Cardiac septum (tissue), 1 donor: ENCODE results near the gene SLC35F4. TPM values are rescaled to one million over a fixed set of nuclear protein-coding genes. Genes with fewer than 3 reads are reported as not detected.
"Not testable (repeated sequence)": the region's sequence is repeated elsewhere in the genome, so short reads cannot be mapped to it uniquely, and the experiment has no call there.

ENCODE experiments used
- DNase-seq: peaks from one replicate; pipeline ENCODE4 v3.0.0-alpha.2; 2020; ENCODE audit warnings: low spot score
- intact Hi-C: fragments of 100-400 bp; cut with DNase I; formaldehyde crosslinking; loops from one replicate; pipeline ENCODE4 v1.14.0; 2022
- total RNA-seq: library from RNA; stranded (reverse); fragmentation: NEBNext Ultra II Directional; extraction: Animal tissue kit (Norgen Biotek cat#: 25700); gene quantifications from one replicate; pipeline ENCODE4 v1.2.1, GENCODE V29; 2021
- donor health status: DM: no; HTN: no; CAD: no.

Gene SLC35F4
- total RNA-seq, 1 donor from 2014 or later: not detected

DNA sequence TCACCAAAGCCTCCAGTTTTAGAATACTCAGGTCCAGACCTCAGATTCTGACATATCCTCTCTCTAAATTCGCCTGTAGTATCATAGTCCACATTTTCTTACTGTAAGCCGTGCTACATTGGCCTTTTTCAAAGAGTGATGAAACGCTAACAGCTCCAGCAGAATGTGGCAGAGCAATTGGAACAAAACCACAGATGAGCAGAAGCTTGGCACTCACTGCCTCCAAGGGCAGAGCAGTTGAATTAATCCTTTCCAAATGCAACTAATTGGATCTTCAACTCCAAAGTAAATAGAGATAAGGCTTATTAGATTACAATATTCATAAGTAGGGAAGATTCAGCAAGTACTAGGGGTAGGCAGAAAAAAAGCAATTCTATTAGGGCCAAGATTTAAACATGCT is 128.3 kb downstream of the SLC35F4 start:
- intact Hi-C loops: no loop called here
- no peak for DNase-seq

DNA sequence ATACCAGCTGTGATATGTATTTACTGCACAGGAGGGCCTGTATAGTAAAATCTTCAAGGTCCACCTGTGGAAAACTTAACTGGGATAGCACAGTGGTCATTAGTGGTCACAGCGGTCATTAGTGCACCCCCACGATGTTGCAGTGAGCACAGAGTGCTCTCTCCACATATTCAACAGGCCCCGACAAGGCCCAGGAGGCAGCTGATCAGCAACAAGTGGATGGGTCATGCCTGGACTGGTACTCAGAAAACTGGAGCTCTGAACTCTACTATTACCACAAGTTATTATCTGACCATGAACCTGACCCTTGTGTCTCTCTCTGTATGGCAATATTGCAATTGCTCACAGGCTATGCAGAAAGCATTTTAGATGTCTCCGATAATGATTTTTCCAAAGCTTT is 129.5 kb downstream of the SLC35F4 start:
- intact Hi-C loops: no loop called here
- no peak for DNase-seq

DNA sequence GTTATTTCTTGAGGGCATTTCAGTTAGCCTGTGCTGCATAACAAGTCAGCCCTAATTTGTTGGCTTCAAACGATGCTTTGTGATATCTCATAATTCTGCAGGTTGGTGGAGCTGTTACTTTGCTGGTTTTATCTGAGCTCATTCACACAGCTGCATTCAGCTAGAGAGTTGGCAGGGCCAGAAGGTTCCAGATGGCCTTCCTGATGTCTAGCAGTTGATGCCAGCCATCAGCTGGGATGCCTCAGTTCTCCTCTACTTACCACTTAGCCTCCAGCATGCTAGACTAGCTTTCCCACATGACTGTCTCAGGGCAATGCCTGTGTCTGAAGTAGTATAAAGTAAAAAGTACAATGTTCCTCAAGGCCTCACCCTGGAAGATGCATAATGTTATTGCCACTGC is 130.6 kb downstream of the SLC35F4 start:
- intact Hi-C loops: no loop called here
- no peak for DNase-seq

DNA sequence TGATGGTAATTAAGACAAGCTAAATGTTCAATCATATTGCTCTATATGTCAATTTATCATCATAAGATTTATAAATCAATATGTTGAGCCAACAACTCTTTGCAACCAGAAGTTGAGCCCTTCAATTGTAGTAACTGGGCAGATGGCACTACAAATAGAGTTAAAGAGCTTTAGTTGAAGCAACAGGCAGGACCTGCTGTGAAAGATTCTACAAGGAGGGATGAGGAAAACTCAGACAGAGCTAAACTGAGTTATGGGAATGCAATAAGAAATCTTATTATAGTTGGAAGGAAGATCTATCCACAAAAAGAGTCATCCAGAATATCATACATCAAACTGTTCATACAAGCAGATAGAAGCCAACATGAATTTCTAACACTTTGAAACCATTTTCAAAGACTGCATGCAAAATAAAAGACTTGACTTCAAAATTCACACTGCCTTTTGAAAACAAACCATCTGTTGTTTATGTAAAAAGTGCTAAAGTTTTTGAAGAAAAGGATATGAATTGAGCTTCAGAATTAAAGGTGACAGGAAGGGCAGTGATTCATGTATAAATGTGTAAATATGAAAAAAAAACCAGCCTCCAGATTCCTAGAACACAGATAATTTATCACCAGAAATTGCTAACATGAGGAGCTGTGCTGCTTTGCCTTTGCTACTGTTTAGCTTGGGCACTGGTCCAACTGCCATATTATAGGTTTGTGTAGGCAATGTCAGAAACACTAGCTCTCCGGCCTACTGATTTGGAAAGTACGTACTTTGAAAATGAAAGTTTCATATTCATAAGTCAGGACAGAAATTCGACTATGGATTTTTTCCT is 133.2 kb downstream of the SLC35F4 start:
- intact Hi-C loops: no loop called here
- DNase-seq: no peak

DNA sequence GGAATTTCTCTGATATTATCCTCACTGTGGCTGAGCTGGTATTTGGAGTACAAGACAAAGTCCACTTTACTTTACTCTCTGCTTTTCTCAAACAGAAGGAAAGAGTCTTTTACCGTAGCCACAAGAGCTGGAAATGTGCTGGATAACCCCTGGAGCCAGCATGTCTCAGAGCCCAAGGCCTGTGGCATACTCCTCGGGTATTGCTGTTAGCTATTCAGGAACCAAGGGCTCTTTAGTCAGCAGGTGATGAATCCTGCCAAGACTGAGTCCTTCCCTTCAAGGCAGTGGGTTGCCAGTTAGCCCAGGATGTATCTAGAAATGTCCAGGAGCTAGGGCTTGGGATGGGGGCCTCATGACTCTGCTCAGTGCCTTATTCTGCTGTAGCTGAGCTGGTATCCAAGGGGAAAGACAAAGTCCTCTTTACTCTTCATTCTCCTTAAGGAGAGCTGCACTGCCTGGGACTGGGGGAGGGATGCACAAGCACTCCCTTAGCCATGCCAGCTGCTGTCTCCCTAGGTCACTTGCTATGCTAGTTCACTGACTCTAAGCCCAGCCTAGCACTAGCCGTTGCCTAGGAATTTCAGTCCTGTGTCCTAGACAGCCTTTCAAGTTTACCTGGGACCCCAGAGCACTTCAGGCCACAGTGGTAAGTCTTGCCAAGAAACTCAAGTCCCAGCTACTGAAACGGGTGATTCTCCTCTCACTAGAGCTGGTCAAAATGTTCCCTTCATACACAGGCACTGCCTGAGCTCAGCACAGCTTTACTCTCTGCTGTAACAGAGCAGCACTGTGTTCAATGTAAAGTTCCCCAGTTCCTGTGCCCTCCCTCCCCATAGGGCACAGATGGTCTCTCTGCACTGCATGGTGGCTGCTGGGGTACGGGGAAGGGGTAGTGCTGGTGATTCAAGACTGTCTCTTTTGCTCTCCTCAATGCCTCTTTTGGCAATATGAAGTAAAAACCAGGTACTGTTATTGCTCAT is 136.4 kb downstream of the SLC35F4 start:
- intact Hi-C loops: no loop called here
- DNase-seq: no peak

DNA sequence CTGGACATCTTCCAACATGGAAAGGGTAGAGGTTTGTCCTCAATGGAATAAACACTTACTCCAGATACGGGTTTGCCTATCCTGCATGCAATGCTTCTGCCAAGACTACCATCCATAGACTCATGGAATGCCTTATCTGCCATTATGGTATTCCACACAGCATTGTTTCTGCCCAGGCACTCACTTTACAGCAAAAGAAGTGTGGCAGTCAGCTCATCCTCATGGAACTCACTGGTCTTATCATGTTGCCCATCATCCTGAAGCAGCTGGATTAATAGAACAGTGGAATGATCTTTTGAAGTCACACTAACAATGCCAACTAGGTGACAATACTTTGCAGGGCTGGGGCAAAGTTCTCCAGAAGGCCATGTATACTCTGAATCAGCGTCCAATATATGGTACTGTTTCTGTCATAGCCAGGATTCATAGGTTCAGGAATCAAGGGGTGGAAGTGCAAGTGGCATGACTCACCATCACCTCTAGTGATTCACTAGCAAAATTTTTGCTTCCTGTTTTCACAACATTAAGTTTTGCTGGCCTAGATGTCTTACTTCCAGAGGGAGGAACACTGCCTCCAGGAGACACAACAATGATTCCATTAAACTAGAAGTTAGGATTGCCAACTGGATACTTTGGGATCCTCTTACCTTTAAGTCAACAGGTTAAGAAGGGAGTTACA is 140.4 kb downstream of the SLC35F4 start:
- no peak for DNase-seq
- intact Hi-C loops: no loop called here

DNA sequence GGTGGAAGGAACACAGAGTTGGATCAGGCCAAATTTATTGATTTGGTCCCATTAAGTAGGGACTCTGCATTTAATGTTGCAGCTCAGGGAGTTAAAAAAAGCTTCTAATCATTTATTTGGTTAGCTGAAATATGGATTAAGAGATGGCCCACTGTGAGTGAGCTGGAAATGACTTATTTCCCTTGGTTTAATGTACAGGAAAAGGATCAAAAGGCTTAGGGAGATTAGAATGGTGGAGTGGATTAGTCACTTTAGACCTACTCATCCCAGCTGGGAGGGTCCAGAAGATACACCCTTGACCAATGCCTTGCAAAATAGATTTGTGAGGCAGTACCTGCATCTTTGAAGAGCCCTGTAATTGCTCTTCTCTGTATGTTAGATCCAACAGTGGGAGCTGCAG is 143.8 kb downstream of the SLC35F4 start:
- DNase-seq, intact Hi-C loops: not testable (repeated sequence)

DNA sequence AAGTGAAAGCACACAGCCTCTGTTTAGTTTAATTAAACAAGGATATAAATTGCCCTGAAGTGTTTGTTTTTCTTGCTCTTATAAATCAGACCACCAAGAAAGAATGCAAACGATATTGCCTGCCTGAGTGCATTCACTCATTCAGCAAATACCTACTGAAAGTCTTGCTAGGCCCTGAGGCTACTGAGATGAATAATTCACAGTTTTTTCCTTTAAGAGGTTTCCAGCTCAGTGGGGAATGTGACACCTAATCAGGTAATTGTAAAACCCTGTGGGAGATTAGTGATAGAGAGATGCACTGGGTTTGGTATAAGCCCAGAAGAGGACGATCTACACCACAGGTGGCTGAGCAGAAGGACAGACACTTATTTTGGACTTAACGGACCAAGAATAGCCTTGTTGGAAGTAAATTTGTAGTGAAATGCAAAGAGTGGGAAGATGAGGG is 151.4 kb downstream of the SLC35F4 start:
- intact Hi-C loops: no loop called here
- no peak for DNase-seq

DNA sequence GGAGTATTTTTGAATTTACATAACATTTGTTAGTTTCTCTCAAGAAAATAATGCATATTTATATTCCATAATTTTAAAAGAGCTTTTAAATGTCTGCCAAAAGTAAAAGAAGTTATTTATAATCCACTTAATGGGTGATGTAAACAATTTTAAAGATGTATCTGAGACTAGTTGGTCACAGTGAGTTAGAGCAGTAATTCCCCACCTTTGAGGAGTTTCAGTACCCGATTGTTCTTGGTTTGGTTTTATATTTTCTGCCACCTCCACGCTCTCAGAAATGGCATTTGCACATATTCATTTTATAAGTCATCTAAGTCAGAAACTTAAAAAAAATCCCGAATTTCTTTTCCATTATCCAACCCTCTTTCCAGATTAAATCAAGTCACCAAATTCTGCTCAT is 153.2 kb downstream of the SLC35F4 start:
- no peak for DNase-seq
- intact Hi-C loops: no loop called here

DNA sequence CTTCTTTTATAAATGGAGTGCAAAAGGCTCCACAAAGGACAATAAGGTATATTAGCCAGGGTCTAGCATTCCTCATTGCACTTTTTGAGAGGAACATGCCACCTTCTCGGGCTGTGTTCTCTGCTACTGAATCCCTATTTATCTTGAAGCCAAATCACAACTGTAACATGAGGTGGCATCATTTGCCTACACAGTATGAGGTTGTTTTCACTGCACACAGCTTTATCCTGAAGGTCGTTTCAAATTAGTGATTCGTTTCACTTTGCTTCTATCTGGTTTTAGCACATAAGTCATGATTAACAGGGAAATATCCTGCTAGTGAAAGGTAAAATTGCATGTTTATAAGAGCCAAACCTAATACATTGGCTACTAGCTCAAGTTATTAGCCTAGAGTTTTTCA is 153.8 kb downstream of the SLC35F4 start:
- intact Hi-C loops: no loop called here

DNA sequence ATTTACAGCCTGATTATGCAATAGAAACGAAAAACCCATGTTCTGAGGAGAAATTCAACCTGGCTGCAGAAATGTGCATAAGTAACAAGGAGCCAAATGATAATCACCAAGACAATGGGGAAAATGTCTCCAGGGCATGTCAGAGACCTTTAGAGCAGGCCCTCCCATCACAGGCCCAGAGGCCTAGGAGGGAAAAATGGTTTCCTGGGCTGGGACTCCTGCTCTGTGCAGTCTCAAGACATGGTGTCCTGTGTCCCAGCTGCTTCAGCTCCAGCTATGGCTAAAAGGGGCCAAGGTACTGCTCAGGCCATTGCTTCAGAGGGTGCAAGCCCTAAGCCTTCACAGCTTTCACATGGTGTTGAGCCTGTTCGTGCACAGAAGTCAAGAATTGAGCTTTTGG is 156.0 kb downstream of the SLC35F4 start:
- no peak for DNase-seq
- intact Hi-C loops: no loop called here

More for the DNA sequence above, 153.8 kb downstream of the SLC35F4 start:
- no peak for DNase-seq

DNA sequence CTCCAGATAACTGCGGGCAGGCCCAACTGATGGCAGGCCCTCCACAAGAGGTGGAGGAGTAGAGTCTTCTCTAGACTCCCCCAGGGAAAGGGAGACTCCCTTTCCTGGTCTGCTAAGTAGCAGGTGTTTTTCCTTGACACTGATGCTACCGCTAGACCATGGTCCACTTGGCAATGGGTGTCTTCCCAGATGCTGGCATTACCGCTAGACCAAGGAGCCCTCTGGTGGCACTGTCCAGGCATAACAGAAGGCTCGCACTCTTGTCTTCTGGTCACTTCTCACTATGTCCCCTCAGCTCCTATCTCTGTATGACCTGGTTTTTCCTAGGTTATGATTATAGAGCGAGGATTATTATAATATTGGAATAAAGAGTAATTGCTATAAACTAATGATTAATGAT is 156.8 kb downstream of the SLC35F4 start:
- DNase-seq, intact Hi-C loops: not testable (repeated sequence)

DNA sequence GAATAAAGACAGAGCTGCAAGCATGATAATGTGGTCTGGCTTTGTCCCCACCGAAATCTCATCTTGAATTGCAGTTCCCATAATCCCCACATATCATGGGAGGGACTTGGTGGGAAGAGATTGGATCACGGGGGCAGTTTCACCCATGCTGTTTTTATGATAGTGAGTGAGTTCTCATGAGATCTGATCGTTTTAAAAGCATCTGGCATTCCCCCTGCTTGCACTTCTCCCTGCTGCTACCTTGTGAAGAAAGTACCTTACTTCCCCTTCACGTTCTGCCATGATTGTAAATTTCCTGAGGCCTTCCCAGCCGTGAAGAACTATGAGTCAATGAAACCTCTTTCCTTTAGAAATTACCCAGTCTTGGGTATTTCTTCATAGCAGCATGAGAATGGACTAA is 158.7 kb downstream of the SLC35F4 start:
- intact Hi-C loops: no loop called here
- DNase-seq: no peak

DNA sequence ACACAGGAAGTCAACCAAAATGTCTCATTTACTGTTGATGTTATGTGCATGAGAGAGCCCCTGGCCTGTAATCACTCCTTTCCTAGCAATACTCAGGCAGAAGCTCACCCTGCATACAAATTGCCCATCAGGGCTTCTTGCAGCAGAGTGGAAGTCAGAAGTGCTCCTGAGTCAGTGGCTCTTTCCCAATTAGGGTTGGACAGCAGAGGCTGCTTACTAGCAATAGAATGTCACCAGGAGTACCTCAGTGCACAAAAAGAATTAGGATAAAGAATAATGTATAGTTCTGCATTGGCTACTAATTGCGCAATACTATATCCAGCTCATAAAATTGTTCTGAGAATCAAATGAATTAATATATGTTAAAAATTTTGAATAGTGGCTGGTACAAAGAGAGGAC is 161.1 kb downstream of the SLC35F4 start:
- DNase-seq: no peak
- intact Hi-C loops: no loop called here

DNA sequence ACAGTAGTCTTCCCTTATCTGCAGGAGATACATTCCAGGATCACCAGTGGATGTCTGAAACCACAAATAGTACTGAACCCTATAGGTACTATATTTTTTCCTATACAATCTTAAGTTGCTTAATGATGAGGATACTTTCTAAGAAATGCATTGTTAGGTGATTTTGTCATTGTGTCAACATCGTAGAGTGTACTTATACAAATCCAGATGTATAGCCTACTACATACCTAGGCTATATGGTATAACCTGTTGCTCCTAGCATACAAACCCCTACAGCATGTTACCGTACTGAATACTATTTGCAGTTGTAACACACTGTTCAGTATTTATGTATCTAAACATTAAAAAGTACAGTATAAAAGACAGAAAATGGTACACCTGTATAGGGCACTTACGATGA is 165.9 kb downstream of the SLC35F4 start:
- DNase-seq: no peak
- intact Hi-C loops: no loop called here

DNA sequence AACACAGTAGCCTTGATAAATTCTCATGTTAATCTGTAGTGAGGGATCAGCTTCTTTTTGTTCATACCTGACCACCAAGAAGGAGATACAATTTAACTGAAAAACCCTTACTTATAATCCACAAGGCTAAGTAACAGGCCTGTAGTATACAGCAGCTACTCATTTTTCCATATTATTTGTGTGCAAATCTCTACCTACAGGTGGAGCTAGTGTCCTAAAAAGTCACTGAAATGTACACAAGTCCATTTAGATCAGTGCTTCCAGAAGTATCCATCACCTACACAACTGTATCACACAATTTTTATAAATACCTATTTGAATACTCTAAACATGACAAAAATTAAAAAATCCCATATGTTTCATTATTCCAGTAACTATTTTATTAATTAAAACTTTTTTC is 173.2 kb downstream of the SLC35F4 start:
- intact Hi-C loops: no loop called here
- DNase-seq: no peak

DNA sequence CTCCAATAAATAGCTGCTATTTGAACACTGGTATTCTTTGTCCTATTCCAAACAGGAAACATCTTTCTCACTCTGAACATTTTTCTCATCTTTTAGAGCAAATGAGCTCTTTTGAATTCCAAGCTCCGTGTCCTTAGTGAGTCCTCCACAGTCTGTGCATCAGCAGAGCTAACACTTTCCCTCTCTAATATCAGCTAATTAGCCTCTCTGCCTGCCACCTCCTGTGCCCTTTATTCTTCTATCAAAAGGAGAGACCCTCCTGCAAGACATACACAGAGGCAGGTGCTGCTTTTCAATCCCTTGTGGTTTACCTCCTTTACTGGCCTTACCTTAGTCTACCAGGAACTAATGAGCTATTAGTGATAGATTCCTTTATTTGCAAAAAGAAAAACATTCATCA is 178.5 kb downstream of the SLC35F4 start:
- intact Hi-C loops: no loop called here

DNA sequence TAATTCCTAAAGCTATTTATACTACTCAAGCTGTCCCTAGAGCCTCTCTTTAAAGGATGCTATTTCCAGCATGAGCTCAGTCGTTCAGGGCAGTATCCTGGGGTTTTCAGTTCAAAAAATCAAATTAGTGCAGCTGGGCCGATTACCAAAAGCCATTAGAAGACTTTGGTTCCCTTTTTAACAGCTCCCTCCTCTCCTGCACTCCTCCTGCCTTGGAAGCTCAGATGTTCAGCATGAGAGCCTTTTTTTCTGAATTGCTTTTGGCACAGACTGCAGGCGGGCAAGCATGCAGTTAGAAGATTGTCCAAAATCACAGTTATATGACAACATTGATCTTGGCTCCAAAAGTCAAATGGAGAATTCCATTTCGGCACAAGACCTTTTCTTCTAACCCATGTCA is 179.6 kb downstream of the SLC35F4 start:
- DNase-seq: no peak
- intact Hi-C loops: no loop called here

More for the DNA sequence above, 178.5 kb downstream of the SLC35F4 start:
- no peak for DNase-seq

DNA sequence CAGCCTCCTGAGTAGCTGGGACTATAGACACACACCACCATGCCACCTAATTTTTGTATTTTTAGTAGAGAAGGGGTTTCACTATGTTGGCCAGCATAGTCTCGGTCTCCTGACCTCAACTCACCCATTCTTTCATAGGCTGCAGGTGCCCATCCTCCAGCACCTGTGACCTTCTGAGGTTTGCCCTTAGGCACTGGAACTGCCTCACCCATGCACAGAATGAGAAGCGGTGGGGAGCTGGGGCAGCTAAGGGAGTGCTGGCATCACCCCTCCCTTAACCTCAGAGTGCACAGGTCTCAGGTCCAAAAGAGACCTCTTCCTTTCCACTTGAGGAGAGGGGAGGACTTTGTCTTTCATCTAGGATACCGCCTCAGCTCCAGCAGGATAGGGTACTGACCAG is 194.9 kb downstream of the SLC35F4 start:
- intact Hi-C loops: no loop called here
- DNase-seq: no peak

DNA sequence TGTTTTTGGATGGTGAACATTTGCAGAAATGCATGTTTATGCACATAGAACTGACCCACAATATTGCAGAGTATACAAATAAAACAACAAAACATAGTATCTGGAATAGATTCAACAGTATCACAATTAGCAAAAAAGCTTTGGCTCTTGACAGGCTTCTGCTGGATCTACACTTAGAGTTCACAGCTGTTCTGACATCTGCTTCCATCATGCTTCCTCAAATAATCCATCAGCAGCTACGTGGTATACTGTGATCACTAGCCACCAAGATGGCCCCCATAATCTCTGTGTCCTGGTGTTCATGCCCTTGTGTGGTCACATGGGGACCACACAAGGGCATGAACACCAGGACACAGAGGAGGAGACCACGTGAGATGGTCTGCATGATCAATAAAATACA is 205.7 kb downstream of the SLC35F4 start:
- no peak for DNase-seq
- intact Hi-C loops: no loop called here
